Stimulated activated naive CD8-positive, alpha-beta T cell treated with anti-CD3 and anti-CD28 coated beads, Interleukin-15, Interleukin-2, amounts not matched to agents 100 U/mL and 50 U/mL, for 24 hours (primary cell): ENCODE data around the gene ABCC11.
"Not testable (repeated sequence)": the region's sequence is repeated elsewhere in the genome, so short reads cannot be mapped to it uniquely, and the experiment has no call there.

Experiments
- ATAC-seq: fragments of 150-1000 bp; cut with Tn5 transposase; one replicate; pipeline ENCODE4 v1.10.0; 2021
- DNase-seq: peaks from one replicate; pipeline ENCODE4 v3.0.0; 2021

Gene ABCC11

GRCh38 chr16:48246066-48246465 lies 1.3 kb downstream of the ABCC11 start:
- no peak for DNase-seq
- ATAC-seq: no peak

DNA sequence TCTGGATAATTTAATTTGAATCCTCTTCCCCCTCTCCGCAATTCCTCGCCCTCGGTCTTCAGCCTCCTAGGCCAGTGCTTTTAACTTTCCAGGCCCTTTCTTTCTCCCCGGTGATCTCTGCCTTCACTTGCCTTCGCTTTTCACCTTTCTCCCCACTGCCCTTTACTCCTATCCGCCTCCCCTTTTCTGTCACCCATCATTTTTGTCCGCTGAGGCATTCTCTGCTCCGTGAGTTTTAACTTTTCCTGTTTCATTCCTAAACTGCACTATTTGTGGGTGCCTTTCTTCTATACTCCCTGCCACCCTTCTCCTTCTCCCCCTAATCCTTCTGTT lies 2.5 kb downstream of the ABCC11 start:
- ATAC-seq: no peak
- no peak for DNase-seq

GRCh38 chr16:48244080-48244862 lies 3.1 kb downstream of the ABCC11 start, which contains the start of gene LONP2:
Gene LONP2, plus strand, starts transcription at chr16:48244300. Its CDS starts 89 bp downstream, at chr16:48244389.
- ATAC-seq (peak; percentile 98), DNase-seq (peak; percentile 94)

- not testable (repeated sequence) for DNase-seq, ATAC-seq
Observed at GRCh38 chr16:48240147-48240546, 7.2 kb downstream of the ABCC11 start.

DNA sequence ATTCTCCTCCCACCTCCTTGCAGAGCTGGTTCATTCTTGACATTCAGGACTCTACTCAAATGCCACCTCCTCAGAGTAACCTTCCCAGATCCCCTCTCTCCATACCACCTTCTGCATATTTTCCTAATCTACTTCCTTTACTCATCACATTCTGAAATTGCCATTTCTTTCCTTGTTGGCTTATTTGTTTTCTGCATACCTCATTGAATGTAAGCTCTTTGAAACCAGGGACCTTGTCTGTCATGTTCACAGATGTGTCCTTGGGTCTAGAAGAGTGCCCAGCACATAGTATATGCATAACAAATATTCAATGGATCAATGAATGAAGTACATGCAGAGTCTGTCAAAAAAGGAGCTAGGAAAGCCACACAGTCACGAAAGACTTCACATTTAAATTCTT lies 11.1 kb downstream of the ABCC11 start:
- ATAC-seq (no peak), DNase-seq (no peak)

GRCh38 chr16:48235556-48236136 lies 11.7 kb downstream of the ABCC11 start:
- no peak for DNase-seq
- ATAC-seq: no peak

DNA sequence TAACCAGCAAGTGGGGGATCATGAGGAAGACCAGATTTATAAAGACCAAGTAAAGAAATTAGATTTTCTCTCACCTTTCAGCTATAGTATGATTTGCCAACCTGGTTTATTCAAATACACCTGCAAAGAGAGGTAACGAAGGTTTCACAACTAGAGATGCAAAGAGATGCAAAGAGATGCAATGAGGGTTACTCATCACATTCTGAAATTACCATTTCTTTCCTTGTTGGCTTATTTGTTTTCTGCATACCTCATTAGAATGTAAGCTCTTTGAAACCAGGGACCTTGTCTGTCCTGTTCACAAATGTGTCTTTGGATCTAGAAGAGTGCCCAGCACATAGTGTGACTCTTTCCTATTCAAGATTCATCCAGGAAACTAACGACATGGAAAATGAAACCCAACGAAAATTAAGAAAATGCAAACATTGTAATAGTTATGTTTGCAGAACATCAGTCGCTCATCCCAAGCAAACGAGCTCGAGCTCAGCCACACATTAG lies 12.2 kb downstream of the ABCC11 start:
- no peak for DNase-seq
- ATAC-seq: no peak

DNA sequence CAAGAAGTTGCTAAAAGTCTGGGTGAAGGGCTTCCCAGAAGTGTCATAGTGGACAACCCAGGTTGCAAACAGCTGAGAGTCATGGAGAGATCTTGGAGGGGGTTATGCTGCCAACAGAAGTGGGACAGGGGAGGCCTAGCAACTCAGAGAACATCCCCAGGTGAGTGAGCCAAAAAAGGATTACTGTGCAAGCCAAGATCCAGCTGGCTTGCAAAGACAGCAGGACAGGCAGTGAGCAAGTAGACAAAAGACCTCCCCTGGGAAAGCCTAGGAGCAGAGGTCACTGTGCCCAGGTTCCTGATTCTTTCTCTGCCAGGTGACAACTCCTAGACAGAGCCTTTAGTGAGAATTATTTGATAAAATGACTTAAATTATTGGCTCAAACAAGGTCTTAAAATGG lies 12.7 kb downstream of the ABCC11 start:
- ATAC-seq: no peak
- no peak for DNase-seq

DNA sequence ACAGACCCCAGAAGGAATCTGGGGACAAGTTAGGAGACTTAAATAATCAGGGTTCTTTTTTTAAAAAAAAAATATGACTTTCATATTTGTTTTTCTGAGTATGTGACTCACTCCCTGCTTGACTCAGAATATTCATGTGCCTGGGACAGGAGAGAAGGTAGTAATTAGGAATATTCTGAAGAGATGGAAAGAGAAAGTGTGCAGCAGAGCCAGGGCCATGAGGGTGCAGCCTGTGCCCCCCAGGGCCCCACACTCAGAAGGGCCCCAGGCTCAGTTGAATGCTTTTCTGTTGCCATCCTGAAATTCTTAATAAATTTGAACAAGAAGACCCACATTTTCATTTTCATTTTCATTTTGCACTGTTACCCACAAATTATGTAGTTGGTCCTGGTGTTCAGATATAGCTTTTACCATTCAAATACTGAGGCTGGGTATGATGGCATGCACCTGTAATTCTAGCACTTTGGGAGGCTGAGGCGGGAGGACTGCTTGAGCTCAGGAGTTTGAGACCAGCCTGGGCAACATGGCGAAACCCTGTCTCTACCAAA lies 14.8 kb downstream of the ABCC11 start:
- ATAC-seq (peak; percentile 78), DNase-seq (peak; percentile 8)

- DNase-seq: peak; percentile 57
- ATAC-seq: peak; percentile 78
Observed at GRCh38 chr16:48231727-48232492, 15.4 kb downstream of the ABCC11 start.

DNA sequence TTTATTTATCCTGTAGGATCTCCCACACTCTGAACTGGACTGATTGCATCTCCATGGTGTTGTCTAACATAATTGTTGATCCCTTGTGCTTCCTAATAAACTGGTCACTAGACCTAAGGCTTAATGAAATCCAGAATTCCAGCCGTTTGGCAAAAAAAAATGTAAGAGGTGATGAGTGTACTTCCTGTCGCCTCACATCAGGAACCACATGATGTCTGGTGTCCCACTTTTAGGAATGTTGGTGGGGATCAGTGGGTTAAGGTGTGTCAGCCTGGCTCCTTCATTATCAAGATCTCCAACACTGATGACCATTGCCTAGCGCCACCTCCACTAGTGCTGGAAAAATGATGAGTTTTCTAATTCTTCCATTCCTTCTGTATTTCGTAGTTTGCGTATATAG lies 21.9 kb downstream of the ABCC11 start:
- DNase-seq (no peak), ATAC-seq (no peak)

DNA sequence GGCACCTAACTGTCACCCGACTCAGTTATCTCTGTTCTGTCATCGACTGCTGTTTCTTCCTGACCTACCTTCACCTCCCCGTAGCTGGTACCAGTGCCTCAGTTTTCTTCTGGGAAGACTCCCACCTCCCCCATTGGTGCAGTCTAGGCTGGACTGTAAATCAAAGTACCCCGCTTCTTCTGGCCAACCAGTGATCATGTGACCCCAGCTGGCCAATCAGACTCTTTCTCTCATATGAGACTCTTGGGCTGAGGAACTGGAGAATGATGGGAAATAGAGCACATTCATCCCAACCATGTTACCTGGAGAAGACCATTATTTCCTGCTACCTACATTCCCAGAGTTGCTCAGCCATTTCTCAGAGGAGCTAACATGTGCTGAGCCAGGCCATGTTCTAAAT lies 23.8 kb downstream of the ABCC11 start:
- no peak for DNase-seq
- ATAC-seq: no peak

DNA sequence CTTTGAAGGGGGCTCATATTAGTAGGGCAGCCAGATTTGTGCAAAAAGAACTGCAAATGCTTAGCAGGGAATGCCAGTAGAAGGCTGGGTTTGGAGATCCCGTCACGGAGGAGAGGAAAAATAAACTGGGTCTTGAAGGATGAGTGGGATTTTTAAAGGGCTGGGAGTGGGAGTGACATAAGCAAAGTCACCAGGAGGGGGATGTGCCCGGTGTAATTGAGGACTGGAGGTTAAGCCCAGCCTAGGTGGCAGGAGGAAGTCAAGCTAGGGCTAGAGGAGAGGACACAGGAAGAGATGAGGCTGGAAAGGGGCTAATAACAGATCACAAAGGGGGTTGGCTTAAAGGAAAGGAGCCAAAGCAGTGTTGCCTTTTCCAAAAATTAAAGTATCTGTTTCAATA lies 26.4 kb downstream of the ABCC11 start:
- DNase-seq (no peak), ATAC-seq (no peak)

- ATAC-seq (no peak), DNase-seq (no peak)
Observed at GRCh38 chr16:48218473-48218872, 28.9 kb downstream of the ABCC11 start.

- ATAC-seq: no peak
- no peak for DNase-seq
Observed at GRCh38 chr16:48217708-48218107, 29.6 kb downstream of the ABCC11 start.

- ATAC-seq: no peak
- no peak for DNase-seq
Observed at GRCh38 chr16:48215738-48216137, 31.6 kb downstream of the ABCC11 start.

DNA sequence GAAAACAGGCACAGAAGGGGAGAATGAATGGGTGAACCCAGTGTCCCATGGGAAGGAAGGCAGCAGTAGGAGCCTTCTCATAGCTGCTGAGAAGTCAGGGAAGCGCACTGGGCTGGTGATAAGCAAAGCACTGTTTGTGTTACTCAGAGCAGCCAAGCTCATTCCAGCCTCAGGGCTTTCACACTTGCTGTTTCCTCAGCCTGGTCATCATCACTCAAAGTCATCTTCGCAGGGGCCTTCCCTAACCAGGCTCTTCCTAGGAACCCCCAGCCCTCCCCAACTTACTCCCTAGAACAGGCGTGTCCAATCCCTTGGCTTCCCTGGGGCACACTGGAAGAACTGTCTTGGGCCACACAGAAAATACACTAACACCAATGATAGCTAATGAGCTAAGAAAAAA lies 35.3 kb downstream of the ABCC11 start:
- ATAC-seq: no peak
- DNase-seq: no peak

DNA sequence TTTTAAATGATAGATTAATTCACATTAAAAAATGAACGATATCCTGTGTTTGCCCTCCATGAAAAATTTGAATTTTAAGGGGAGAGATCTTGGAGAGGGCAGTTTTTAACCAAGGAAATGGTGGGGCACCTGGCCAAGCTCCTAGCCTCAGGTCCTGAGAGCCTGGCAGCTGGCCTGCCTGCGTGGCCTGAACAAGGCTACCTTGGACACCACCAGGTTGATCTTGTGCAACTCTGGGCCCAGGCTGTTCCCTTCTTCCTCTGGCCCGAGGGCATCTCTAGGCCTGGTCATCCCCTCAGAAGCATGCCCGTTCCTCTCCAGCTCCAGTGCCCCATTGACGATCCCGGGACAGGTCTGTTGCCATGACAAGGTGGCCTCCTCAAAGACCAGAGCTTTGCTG lies 36.6 kb downstream of the ABCC11 start:
- DNase-seq (no peak), ATAC-seq (no peak)

DNA sequence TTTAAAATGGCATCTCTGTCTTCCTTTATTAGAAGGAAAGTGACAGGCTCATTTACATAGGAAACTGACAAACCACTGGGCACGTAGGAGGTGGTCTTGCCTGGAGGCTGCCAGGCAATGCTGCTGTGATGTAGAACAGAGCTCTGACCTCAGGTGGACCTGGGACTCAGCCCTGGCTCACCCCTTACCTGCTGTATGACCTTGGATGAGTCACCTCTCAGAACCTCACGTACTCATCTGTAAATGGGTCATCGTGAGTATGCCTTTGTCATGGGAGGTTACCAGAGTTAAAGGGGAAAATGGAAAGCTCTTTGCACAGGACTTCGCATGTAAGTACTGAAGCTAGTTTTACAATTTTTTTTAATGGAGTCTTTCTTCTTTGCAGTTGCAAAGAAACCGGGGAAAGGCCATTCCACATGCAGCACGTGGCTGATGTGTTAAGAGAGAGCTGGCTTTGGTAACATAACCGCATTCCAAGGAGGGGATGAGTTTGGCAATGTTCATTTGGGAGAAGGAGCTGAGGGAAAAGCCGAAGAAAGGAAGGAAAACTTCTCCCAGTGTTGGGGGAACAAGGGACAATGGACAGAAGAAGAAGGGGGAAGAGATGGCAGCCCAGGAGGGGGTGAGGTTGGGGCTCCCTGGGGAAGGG lies 40.6 kb downstream of the ABCC11 start:
- ATAC-seq: no peak
- DNase-seq: no peak

DNA sequence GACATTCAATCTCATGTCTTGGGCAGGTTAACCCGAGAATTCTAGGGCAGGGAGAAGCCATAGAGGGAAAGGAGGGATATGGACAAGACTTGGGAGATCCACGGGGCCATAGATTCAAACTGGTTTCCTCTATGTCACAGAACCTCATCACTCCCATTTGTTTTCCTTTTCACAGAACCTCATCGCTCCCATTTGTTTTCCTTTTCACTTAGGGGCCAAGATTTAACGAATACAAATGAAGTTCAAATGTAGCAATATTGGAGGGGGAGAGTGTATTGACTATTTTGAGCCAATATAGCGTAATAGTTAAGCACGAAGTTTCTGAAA lies 42.6 kb downstream of the ABCC11 start:
- ATAC-seq (no peak), DNase-seq (no peak)

DNA sequence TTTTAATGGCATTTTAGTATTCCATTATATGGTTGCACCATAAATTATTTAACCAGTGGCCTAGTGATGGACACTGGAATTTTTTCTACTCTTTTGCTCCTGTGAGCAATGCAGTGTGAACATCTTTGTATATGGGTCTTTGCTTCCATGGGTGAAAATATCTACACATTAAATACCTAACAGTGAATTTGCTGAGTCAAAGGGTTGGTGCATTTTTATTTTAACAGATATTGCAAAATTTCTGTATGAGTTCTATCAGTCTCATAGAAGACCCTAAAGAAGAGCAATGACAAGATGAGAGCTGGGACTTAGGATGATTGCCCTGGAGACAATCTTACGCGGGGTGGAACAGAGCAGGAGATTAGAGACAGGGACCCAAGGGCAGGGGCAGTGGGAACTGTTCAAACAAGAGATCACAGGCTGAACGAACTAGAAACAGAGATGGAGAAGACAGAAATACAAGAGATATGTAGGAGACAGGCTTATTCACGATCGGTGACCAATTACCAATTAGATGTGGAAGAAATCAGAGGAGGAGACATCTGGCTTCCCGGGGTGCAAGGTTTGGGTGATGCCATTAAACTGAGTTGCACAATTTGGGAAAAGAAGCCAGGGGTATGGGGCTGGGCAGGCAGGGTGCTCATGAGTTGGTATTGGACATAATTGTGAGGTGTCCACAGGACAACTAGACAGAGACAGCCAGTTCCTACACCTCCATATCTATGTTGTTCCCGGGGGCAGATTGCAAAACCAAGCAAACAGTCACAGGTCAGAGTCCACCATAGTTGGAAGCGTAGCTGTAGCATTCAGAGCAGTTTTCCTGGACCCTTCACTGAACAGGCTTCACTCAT lies 43.1 kb downstream of the ABCC11 start:
- ATAC-seq: no peak
- no peak for DNase-seq
